Neuron (in vitro differentiated cells): ENCODE measurements around the gene SMCO4.
A peak's percentile ranks its signal among the peaks of the same experiment; 100 is the strongest.
"Not testable (repeated sequence)": the region's sequence is repeated elsewhere in the genome, so short reads cannot be mapped to it uniquely, and the experiment has no call there.

Source experiments
- H2AFZ ChIP-seq: one replicate; pipeline ENCODE4 v1.6.1; 2013; ENCODE audit warnings: low read depth, mild to moderate bottlenecking, inconsistent platforms, low read length, moderate library complexity
- H3K27me3 ChIP-seq: one replicate; pipeline ENCODE4 v1.6.1; 2013; ENCODE audit warnings: low read length; ENCODE audit not compliant: insufficient read depth
- H3K36me3 ChIP-seq: one replicate; pipeline ENCODE4 v1.6.1; 2013; ENCODE audit warnings: low read length; ENCODE audit not compliant: insufficient read depth
- H3K4me1 ChIP-seq: one replicate; pipeline ENCODE4 v1.6.1; 2013; ENCODE audit warnings: low read length; ENCODE audit not compliant: insufficient read depth
- H3K4me3 ChIP-seq: 2 replicates; pipeline ENCODE4 v1.5.1; 2013; ENCODE audit warnings: mild to moderate bottlenecking, low read length, moderate library complexity
- H3K9me3 ChIP-seq: one replicate; pipeline ENCODE4 v1.6.1; 2013; ENCODE audit warnings: low read length

Gene SMCO4, protein sequence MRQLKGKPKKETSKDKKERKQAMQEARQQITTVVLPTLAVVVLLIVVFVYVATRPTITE

GRCh38 chr11:93543292-93543977 lies at the start of gene SMCO4:
Gene SMCO4, minus strand, starts transcription at chr11:93543391. Its CDS starts 64,202 bp downstream, at chr11:93479189.
- H3K27me3 ChIP-seq = peaks cover 4% of the 10 kb centered on the region
- no peaks in the 10 kb centered on the region for H3K9me3 ChIP-seq
- H3K4me1 ChIP-seq = peaks cover 9% of the 10 kb centered on the region
- H3K4me3 ChIP-seq = peak within 1 kb of the TSS; percentile 57
- peak within 1 kb of the TSS; percentile 97 for H2AFZ ChIP-seq
- no peaks in the 10 kb centered on the region for H3K36me3 ChIP-seq

DNA sequence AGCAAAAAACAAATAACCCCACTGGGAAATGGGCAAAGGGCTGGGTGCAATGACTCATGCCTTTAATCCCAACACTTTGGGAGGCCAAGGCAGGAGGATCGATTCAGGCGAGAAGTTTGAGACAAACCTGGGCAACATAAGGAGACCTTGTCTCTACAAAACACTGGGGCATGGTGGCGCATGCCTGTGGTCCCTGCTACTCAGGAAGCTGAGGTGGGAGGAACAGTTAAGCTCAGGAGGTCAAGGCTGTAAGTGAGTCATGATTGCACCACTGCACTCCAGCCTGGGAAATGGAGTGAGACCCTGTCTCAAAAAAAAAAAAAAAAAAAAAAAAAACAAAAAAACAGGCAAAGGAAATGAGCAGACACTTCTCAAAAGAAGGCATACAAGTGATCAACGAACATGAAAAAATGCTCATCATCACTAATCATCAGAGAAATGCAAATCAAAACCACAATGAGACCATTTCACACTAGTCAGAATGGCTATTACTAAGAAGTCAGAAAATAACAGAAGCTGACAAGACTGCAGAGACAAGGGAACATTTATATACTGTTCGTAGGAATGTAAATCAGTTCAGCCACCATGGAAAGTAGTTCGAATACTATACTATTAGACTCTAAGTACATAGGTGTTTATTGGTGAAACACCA lies 48.2 kb upstream of the SMCO4 start:
- H3K4me1 ChIP-seq = no peaks in the 10 kb centered on the region
- no peak overlapping the region for H2AFZ ChIP-seq
- H3K9me3 ChIP-seq = no peaks in the 10 kb centered on the region
- peaks cover 2% of the 10 kb centered on the region for H3K27me3 ChIP-seq
- H3K36me3 ChIP-seq = no peaks in the 10 kb centered on the region
- no peak overlapping the region for H3K4me3 ChIP-seq

GRCh38 chr11:93589347-93589746 lies 46.2 kb upstream of the SMCO4 start:
- no peaks in the 10 kb centered on the region for H3K36me3 ChIP-seq
- no peak overlapping the region for H2AFZ ChIP-seq
- peaks cover 2% of the 10 kb centered on the region for H3K27me3 ChIP-seq
- no peak overlapping the region for H3K4me3 ChIP-seq
- H3K9me3 ChIP-seq = no peaks in the 10 kb centered on the region
- H3K4me1 ChIP-seq = no peaks in the 10 kb centered on the region

DNA sequence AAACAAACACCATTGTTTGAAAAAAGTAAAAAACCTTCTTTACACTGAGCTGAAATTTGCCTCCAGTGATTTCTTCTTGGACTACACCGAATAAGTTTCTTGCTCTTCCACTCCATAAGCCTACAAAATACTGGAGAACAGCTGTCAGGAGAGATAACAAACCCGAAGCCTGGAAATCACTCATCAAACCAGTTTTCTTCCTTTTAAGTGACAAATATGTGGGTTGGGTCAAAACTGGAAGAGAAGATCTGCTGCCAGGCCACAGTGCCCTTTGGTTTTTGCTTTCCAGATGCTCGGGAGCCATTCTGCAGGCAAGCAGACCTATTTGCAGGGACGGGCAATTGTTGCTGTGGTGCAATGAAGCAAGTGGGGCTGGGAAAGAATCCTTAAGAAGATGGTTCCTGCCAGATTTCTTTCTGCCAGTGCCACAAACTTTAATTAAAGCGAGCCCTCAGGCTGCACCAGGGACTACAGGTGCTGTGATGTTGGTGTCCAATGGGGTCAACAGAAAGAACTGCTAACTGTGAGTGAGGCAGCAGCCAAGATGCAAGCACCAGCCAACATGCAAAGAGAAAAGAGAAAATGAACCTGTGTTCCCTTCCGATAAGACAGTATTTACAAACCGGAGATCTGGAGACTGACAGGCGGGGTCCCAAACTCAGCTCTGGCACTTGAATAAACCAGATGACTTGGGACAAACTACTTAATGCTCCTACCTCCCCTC lies 44.8 kb upstream of the SMCO4 start:
- Histone ChIP-seq H3K36me3 (no peaks in the 10 kb centered on the region), H3K9me3 (no peaks in the 10 kb centered on the region), H2AFZ (no peak overlapping the region), H3K27me3 (peaks cover 2% of the 10 kb centered on the region), H3K4me1 (no peaks in the 10 kb centered on the region), H3K4me3 (no peak overlapping the region)

GRCh38 chr11:93587425-93587824 lies 44.2 kb upstream of the SMCO4 start:
- H2AFZ ChIP-seq, H3K4me3 ChIP-seq, H3K4me1 ChIP-seq, H3K27me3 ChIP-seq, H3K36me3 ChIP-seq, H3K9me3 ChIP-seq: not testable (repeated sequence)

- no peaks in the 10 kb centered on the region for H3K4me1 ChIP-seq
Observed at GRCh38 chr11:93585758-93586157, 42.6 kb upstream of the SMCO4 start.

DNA sequence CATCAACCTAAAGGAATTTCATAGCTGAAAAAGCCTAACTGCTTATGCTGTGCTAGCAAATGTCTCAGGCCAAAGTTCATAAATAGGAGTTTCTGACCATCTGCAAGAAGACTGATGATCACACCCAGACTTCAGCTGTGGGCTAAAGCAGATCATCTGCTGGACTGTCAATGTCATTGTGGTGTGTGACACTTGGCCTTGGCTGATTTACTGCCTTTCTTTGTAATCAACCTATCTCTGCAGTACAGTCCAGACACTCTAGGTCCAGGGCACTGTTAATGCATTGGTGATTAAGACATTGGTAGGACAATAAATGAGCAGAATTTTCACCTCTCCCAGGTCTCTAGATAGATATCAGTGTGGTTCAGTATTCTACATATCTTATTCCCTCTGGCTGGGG lies 40.3 kb upstream of the SMCO4 start:
- H3K4me1 ChIP-seq = no peaks in the 10 kb centered on the region
- peaks cover 2% of the 10 kb centered on the region for H3K27me3 ChIP-seq
- no peak overlapping the region for H2AFZ ChIP-seq
- H3K9me3 ChIP-seq = no peaks in the 10 kb centered on the region
- no peak overlapping the region for H3K4me3 ChIP-seq
- no peaks in the 10 kb centered on the region for H3K36me3 ChIP-seq

More at GRCh38 chr11:93585758-93586157, 42.6 kb upstream of the SMCO4 start:
- Histone ChIP-seq H3K9me3 (no peaks in the 10 kb centered on the region), H2AFZ (no peak overlapping the region), H3K27me3 (peaks cover 2% of the 10 kb centered on the region), H3K36me3 (no peaks in the 10 kb centered on the region), H3K4me3 (no peak overlapping the region)

DNA sequence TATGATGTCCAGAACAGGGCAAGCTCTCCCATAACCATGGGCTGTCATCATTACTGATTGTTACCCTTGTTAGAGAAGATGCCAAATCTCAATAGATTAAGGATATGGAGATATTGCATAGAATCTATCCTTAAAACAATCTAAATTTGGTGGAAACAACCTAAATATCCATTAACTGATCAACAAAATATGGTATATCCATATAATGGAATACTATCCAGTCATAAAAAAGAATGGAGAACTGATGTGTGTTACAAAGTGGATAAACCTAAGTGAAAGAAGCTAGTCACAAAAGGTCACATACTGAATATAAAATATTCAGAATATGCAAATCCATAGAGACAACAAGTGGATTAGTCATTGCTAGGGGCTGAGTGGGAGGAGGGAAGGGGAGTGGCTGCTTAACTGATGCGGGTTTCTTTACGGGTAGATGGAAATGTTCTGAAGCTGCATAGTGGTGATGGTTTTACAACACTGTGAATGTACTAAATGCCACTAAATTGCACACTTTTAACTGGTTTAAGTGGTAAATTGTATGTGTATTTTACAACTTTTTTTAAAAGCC lies 36.1 kb upstream of the SMCO4 start:
- Histone ChIP-seq H3K4me1 (no peaks in the 10 kb centered on the region), H2AFZ (no peak overlapping the region), H3K27me3 (peaks cover 1% of the 10 kb centered on the region), H3K36me3 (no peaks in the 10 kb centered on the region), H3K4me3 (no peak overlapping the region), H3K9me3 (no peaks in the 10 kb centered on the region)

GRCh38 chr11:93577286-93577685 lies 34.1 kb upstream of the SMCO4 start:
- no peaks in the 10 kb centered on the region for H3K9me3 ChIP-seq
- H3K27me3 ChIP-seq = peaks cover 10% of the 10 kb centered on the region
- no peak overlapping the region for H3K4me3 ChIP-seq
- no peaks in the 10 kb centered on the region for H3K4me1 ChIP-seq
- no peak overlapping the region for H2AFZ ChIP-seq
- no peaks in the 10 kb centered on the region for H3K36me3 ChIP-seq

DNA sequence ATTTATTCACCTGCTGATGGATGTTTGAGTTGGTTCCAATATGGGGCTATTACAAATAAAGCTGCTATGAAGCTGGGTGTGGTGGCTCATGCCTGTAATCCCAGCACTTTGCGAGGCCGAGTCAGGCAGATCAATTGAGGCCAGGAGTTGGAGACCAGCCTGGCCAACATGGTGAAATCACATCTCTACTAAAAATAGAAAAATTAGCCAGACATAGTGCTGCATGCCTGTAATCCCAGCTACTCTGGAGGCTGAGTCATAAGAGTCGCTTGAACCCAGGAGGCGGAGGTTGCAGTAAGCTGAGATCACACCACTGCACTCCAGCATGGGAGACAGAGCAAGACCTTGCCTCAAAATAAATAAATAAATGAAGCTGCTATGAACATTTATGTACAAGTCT lies 33.7 kb upstream of the SMCO4 start:
- not testable (repeated sequence) for H2AFZ ChIP-seq, H3K9me3 ChIP-seq, H3K36me3 ChIP-seq, H3K4me1 ChIP-seq, H3K4me3 ChIP-seq
- peaks cover 12% of the 10 kb centered on the region for H3K27me3 ChIP-seq

GRCh38 chr11:93574638-93575220 lies 31.5 kb upstream of the SMCO4 start:
- H3K27me3 ChIP-seq = peaks cover 12% of the 10 kb centered on the region
- no peak overlapping the region for H2AFZ ChIP-seq

DNA sequence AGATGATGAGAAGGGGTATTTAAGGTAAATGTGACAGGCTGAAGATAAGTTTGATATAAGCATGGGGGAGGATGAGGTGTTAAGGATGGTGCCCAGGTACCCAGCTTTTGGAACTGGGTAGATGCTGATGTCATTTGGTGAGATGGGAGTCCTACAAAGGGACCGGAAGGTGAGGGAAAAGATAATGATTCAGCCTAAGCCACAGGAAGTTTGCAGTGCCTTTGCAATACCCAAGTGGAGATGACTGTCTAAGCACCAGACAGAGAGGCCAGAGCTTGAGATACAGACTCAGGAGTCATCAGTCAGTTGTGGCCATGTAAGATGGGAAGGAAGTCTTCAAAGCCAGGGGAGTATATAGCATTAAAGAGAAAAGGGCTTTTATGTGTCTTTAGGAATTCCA lies 30.0 kb upstream of the SMCO4 start:
- Histone ChIP-seq H3K9me3 (no peaks in the 10 kb centered on the region), H3K4me3 (no peak overlapping the region), H3K36me3 (no peaks in the 10 kb centered on the region), H3K27me3 (peaks cover 12% of the 10 kb centered on the region), H3K4me1 (peaks cover 4% of the 10 kb centered on the region), H2AFZ (no peak overlapping the region)

More at GRCh38 chr11:93574638-93575220, 31.5 kb upstream of the SMCO4 start:
- no peak overlapping the region for H3K4me3 ChIP-seq
- H3K36me3 ChIP-seq = no peaks in the 10 kb centered on the region
- H3K4me1 ChIP-seq = peaks cover 4% of the 10 kb centered on the region
- H3K9me3 ChIP-seq = no peaks in the 10 kb centered on the region

DNA sequence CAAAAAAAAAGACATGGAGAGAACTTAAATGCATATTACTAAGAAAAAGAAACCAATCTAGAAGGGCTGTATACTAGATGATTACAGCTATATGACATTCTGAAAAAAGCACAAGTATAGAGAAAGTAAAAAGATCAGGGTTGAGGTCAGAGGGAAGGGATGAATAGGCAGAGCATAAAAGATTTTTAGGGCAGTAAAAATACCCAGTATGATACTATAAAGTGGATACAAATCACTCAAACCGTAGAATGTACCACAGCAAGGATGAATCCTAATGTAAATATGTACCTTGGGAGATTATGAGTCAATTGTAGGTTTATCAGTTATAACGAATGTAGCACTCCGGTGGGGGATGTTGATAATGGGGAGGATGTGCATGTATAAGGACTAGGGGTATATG lies 29.4 kb upstream of the SMCO4 start:
- Histone ChIP-seq H3K36me3 (no peaks in the 10 kb centered on the region), H3K27me3 (peaks cover 12% of the 10 kb centered on the region), H2AFZ (no peak overlapping the region), H3K4me1 (peaks cover 4% of the 10 kb centered on the region), H3K4me3 (no peak overlapping the region), H3K9me3 (no peaks in the 10 kb centered on the region)
